ENCODE results near the gene DDRGK1.

Gene DDRGK1

GRCh38 chr20:3239867-3240775, 35.6 kb upstream of the DDRGK1 start:
- no peaks in the 10 kb centered on the region for H3K9me3 ChIP-seq (ENCODE audit: control insufficient read depth, insufficient read depth, low read length)
- H3K9ac ChIP-seq (ENCODE audit: low read depth, low read length), result peak overlapping the region; percentile 77
- H3K4me1 ChIP-seq (ENCODE audit: insufficient read depth, low read length), result peaks cover 11% of the 10 kb centered on the region; the same call in 1 of the 2 replicates
- no peaks in the 10 kb centered on the region for H3K36me3 ChIP-seq (ENCODE audit: insufficient read depth, low read length)

DNA sequence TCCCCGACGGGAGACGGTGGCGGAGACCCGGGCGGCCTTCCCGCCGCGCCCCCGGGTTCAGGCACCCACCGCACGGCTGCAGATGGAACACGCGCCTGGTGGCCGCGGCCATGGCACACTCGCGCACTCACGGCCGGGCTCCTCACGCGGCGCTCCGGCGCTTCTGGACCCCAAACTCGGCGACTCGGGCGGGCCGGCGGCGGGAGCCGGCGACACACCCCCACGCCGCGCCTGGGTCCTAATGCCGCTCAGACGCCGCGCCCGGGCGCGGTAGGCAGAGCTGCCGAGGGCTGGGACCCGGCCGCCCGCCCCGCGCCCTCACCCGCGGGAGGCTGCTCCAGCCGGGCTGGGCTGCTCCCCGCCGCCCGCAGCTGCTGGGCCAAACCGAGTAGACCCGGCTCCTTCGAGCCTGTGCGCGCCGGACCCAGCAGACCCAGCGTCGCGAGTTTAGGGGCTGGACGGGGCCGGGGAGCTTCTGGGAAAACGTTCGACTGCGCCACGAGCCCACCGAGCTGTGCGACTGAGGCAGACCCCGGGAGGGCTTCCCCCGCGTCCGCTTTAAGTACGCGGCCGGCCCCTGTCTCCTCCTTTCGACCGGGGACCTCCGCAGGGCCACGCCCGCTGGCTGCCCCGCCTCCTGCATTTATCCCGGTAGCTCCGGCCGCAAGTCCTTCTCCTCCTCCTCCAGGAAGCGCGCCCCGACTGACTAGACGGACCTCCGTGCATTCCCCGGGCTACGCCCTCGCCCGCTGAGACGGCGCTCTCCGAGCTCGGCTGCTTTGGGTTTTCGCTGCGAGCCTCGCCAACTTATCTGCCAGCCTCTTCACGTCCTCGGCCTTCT, 34.8 kb upstream of the DDRGK1 start, which contains the start of gene SLC4A11:
Gene SLC4A11 (minus strand): TSS at position 165 of the 841 bp plus-strand sequence. CDS start 53 bp downstream, at position 112.
- Histone ChIP-seq H3K4me1 (ENCODE audit: insufficient read depth, low read length) (peaks cover 11% of the 10 kb centered on the region; the same call in 1 of the 2 replicates), H3K9ac (ENCODE audit: low read depth, low read length) (peak within 1 kb of the TSS; percentile 77), H3K9me3 (ENCODE audit: control insufficient read depth, insufficient read depth, low read length) (no peaks in the 10 kb centered on the region), H3K36me3 (ENCODE audit: insufficient read depth, low read length) (no peaks in the 10 kb centered on the region)

- peak overlapping the region; percentile 77 for H3K9ac ChIP-seq (ENCODE audit: low read depth, low read length)
- H3K4me1 ChIP-seq (ENCODE audit: insufficient read depth, low read length), result peaks cover 11% of the 10 kb centered on the region; the same call in 1 of the 2 replicates
- no peaks in the 10 kb centered on the region for H3K9me3 ChIP-seq (ENCODE audit: control insufficient read depth, insufficient read depth, low read length)
- no peaks in the 10 kb centered on the region; the same call in 1 of the 2 replicates for H3K36me3 ChIP-seq (ENCODE audit: insufficient read depth, low read length)
Measured at GRCh38 chr20:3238616-3239025, 34.1 kb upstream of the DDRGK1 start.

- H3K9ac ChIP-seq (ENCODE audit: low read depth, low read length), result peak overlapping the region; percentile 77
- H3K4me1 ChIP-seq (ENCODE audit: insufficient read depth, low read length), result peaks cover 11% of the 10 kb centered on the region; the same call in 1 of the 2 replicates
- no peaks in the 10 kb centered on the region; the same call in 1 of the 2 replicates for H3K36me3 ChIP-seq (ENCODE audit: insufficient read depth, low read length)
- H3K9me3 ChIP-seq (ENCODE audit: control insufficient read depth, insufficient read depth, low read length), result no peaks in the 10 kb centered on the region
Measured at GRCh38 chr20:3237958-3238615, 33.6 kb upstream of the DDRGK1 start.

DNA sequence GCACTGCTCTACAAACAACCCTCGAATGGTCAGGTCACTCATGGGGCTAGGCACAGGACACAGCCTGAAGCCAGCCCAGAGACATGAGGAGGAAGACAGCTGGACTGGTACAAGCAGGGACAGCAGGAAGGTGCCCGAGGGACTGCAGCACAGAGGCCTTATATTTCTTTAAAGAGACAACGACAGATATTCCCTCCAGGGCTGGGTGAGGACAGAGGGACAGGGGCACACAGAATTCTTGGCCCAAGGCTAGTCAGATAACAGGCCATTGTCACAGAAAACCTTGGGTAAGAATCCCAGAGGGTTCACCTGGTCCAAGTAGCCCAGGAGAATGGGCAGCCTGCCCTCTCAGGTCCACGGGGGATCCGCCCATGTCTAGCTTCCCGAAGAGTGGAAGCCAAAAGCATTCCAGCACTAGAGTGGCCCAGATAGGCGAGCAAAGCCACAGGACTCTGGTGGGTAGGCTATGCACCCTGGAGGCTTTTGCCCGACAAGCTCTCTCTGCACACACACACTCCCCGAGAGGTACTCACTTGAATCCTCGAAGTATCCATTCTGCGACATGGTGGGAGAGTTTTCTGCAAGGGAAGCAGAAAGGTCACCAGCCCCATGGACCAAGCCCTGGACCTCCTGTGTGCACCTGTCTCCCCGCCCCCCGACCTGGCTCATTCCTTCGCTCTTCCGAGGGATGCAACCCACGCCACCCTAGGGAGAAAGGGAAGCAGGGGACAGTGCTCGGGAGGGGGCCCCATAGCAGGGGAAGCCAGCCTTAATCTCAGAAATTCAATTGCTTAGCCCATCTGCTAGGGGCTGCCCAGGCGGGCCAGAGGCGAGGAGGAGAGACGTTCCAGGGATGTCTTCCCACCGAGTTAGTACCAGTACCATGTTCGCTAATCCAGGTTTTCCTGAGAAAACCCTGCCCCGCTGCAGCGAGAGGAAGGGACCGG, 32.8 kb upstream of the DDRGK1 start:
- peak overlapping the region; percentile 77 for H3K9ac ChIP-seq (ENCODE audit: low read depth, low read length)
- no peaks in the 10 kb centered on the region; the same call in 1 of the 2 replicates for H3K36me3 ChIP-seq (ENCODE audit: insufficient read depth, low read length)
- H3K4me1 ChIP-seq (ENCODE audit: insufficient read depth, low read length), result peaks cover 11% of the 10 kb centered on the region; the same call in 1 of the 2 replicates
- H3K9me3 ChIP-seq (ENCODE audit: control insufficient read depth, insufficient read depth, low read length), result no peaks in the 10 kb centered on the region

DNA sequence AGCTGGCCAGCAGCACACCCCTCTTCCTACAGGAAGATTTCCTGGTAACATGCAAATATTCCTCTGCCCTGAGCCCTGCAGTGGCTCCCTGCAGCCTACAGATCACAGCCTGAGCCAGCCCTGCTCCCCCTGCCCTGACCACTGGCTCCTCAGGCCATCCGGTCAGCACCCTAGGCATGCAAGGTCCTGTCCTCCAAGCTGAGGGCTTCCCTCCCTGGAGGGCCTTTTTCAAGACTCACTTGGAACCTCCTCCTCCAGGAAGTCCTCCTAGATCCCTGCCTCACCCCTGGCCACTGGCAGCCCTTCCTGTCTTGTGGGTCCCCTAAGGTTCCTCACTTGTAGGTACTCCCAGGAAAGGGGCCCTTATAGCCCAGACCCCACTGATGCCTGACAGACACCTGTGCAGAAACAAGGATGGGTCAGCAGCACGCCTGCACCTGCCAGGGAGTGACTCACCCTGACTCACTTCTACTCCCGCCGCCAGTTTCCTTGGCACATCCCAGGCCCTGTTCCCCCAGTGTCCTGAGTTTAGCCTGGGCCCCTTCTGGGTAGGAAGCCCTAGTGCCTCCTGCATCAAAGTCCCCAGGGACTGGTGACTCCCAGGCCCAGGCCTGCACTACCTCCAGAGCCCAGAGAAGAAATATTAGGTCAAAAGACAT, 31.3 kb upstream of the DDRGK1 start:
- Histone ChIP-seq H3K4me1 (ENCODE audit: insufficient read depth, low read length) (peaks cover 11% of the 10 kb centered on the region; the same call in 1 of the 2 replicates), H3K9me3 (ENCODE audit: control insufficient read depth, insufficient read depth, low read length) (no peaks in the 10 kb centered on the region), H3K9ac (ENCODE audit: low read depth, low read length) (no peak overlapping the region), H3K36me3 (ENCODE audit: insufficient read depth, low read length) (no peaks in the 10 kb centered on the region; the same call in 1 of the 2 replicates)

- Histone ChIP-seq H3K9ac (ENCODE audit: low read depth, low read length) (no peak overlapping the region), H3K9me3 (ENCODE audit: control insufficient read depth, insufficient read depth, low read length) (no peaks in the 10 kb centered on the region), H3K4me1 (ENCODE audit: insufficient read depth, low read length) (0 out of 2 replicates have a peak, but pooled peaks cover 6% of the 10 kb centered on the region), H3K36me3 (ENCODE audit: insufficient read depth, low read length) (no peaks in the 10 kb centered on the region; the same call in 1 of the 2 replicates)
Measured at GRCh38 chr20:3233991-3234498, 29.6 kb upstream of the DDRGK1 start.

DNA sequence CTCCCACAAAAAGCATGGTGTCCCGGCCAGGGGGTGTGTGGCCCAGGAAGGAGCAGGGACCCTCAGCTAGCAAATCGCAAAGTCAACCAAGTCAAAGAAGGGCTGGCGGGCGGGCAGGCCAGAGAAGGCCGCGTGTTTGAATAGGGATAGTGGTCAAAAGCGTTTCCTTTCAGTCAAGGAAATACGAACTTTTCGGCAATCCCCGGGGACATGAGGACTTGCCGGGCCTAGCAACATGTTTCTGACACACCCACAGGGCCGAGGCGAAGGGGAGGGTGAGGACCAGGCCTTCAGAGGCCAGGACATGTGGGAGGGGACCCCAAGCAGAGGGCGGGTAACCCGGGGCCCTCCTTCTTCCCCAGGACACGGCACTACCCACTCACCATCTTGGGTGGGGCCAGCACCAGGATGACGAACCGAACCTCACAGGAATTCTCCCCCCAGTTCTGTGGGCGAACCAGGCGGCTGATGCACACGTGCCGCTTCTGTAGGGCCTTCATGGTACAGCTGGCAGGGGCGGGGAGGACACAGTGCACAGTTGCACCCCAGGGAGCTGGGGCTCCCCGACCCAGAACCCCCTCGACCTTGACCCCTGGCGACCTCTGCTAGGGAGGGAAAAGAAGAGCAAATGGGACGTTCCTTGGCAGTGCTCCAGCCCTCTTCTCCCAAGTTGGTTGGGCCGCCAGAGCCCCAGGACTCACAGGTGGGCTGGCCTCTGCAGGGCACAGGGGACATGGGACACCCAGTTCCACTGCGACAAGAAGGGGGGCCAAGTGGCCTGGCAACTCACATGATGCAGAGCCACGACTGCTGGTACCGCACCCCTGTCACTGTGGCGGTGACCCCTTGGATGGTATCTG, 28.9 kb upstream of the DDRGK1 start:
- Histone ChIP-seq H3K9ac (ENCODE audit: low read depth, low read length) (no peak overlapping the region), H3K36me3 (ENCODE audit: insufficient read depth, low read length) (no peaks in the 10 kb centered on the region; the same call in 1 of the 2 replicates), H3K4me1 (ENCODE audit: insufficient read depth, low read length) (0 out of 2 replicates have a peak, but pooled peaks cover 6% of the 10 kb centered on the region), H3K9me3 (ENCODE audit: control insufficient read depth, insufficient read depth, low read length) (no peaks in the 10 kb centered on the region)

DNA sequence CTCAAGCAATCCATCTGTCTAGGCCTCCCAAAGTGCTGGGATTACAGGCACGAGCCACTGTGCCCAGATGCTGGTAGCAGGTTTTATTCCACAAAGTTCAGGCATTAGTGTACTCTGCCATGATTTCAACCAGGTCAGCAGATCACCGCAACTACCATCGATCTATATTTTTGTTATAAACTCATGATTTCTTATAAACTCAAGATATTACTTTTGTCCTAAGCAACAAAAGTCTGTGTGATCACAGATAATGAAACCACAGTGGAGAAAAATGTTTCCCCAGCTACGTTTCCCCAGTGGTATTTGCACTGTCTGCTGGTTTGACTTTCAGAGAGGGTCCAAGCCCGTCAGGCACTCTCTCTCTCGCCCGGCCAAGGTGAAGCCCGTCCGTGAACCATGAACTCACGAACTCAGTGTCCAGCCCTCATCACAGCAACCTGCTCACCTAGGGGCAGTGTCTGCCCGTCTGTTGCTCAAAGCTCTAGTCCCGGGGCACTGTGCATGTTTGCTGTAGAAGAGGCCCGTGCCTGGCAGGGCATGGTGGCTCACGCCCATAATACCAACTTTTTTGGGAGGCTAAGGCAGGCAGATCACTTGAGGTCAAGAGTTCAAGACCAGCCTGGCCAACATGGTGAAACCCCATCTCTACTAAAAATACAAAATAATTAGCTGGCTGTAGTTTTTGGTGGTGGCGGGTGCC, 27.6 kb upstream of the DDRGK1 start:
- no peaks in the 10 kb centered on the region; the same call in 1 of the 2 replicates for H3K36me3 ChIP-seq (ENCODE audit: insufficient read depth, low read length)
- no peaks in the 10 kb centered on the region for H3K9me3 ChIP-seq (ENCODE audit: control insufficient read depth, insufficient read depth, low read length)
- no peak overlapping the region for H3K9ac ChIP-seq (ENCODE audit: low read depth, low read length)
- 0 out of 2 replicates have a peak, but pooled peaks cover 2% of the 10 kb centered on the region for H3K4me1 ChIP-seq (ENCODE audit: insufficient read depth, low read length)

GRCh38 chr20:3231116-3231515, 26.6 kb upstream of the DDRGK1 start:
- Histone ChIP-seq H3K9me3 (ENCODE audit: control insufficient read depth, insufficient read depth, low read length) (no peaks in the 10 kb centered on the region), H3K9ac (ENCODE audit: low read depth, low read length) (no peak overlapping the region), H3K36me3 (ENCODE audit: insufficient read depth, low read length) (no peaks in the 10 kb centered on the region; the same call in 1 of the 2 replicates), H3K4me1 (ENCODE audit: insufficient read depth, low read length) (no peaks in the 10 kb centered on the region)

GRCh38 chr20:3229798-3230197, 25.3 kb upstream of the DDRGK1 start:
- Histone ChIP-seq H3K36me3 (ENCODE audit: insufficient read depth, low read length) (no peaks in the 10 kb centered on the region; the same call in 1 of the 2 replicates), H3K9me3 (ENCODE audit: control insufficient read depth, insufficient read depth, low read length) (no peaks in the 10 kb centered on the region), H3K4me1 (ENCODE audit: insufficient read depth, low read length) (no peaks in the 10 kb centered on the region), H3K9ac (ENCODE audit: low read depth, low read length) (no peak overlapping the region)
